IMR-90 (cell line): ENCODE results near the gene TOM1L1. TPM values are rescaled to one million over a fixed set of nuclear protein-coding genes. Genes with fewer than 3 reads are reported as not detected.

Experiments
- ATAC-seq: fragments of 200-7000 bp; cut with Tn5 transposase; 2 replicates; pipeline ENCODE4 v1.9.1; 2020; ENCODE audit warnings: low read depth, mild to moderate bottlenecking, moderate library complexity
- BruUV-seq: library from RNA; stranded (reverse); fragments of 400-500 nt; replicated peaks from 2 replicates; lab custom pipeline; 2021; lab: Mats Ljungman, UMichigan
- CTCF ChIA-PET: fragments of 300-600 bp; formaldehyde crosslinking; extraction: SDS; loops from one replicate; lab custom pipeline; 2021; ENCODE audit warnings: antibody characterized with exemption; lab: Yijun Ruan, JAX
- POLR2A ChIA-PET: fragments of 300-600 bp; sonication (Branson Sonifier 250); formaldehyde crosslinking; loops from one replicate; lab custom pipeline; 2022; ENCODE audit warnings: antibody characterized with exemption; ENCODE audit not compliant: unreplicated experiment; lab: Charles Lee
- DNase-seq: peaks from one replicate; pipeline ENCODE4 v3.0.0; 2013
- H2AFZ ChIP-seq: replicated peaks from 2 replicates; pipeline ENCODE3; 2013; ENCODE audit warnings: low read length, mild to moderate bottlenecking; ENCODE audit not compliant: poor library complexity
- H2AK5ac ChIP-seq: 2 replicates; pipeline ENCODE4 v1.6.1; 2013; ENCODE audit warnings: low read depth, low read length, inconsistent platforms
- H2AK9ac ChIP-seq: replicated peaks from 2 replicates; pipeline ENCODE3; 2013; ENCODE audit warnings: mild to moderate bottlenecking, low read depth, low read length, moderate library complexity; ENCODE audit not compliant: poor library complexity
- H2BK120ac ChIP-seq: 2 replicates; pipeline ENCODE4 v1.6.1; 2013; ENCODE audit warnings: low read depth, low read length, inconsistent platforms
- H2BK15ac ChIP-seq: 3 replicates; pipeline ENCODE4 v1.6.1; 2013; ENCODE audit warnings: low read depth, low read length, inconsistent platforms
- H2BK20ac ChIP-seq: 2 replicates; pipeline ENCODE4 v1.6.1; 2013; ENCODE audit warnings: low read depth, mild to moderate bottlenecking, inconsistent platforms, low read length, moderate library complexity
- H2BK5ac ChIP-seq: 2 replicates; pipeline ENCODE4 v1.6.1; 2013; ENCODE audit warnings: mild to moderate bottlenecking, low read depth, low read length, inconsistent platforms; ENCODE audit not compliant: poor library complexity, severe bottlenecking
- H3K14ac ChIP-seq: replicated peaks from 2 replicates; pipeline ENCODE4 v1.6.1; 2013; ENCODE audit warnings: low read depth, low read length, inconsistent platforms
- H3K18ac ChIP-seq: 2 replicates; pipeline ENCODE4 v1.6.1; 2013; ENCODE audit warnings: low read depth, low read length, control low read depth
- H3K23ac ChIP-seq: 2 replicates; pipeline ENCODE4 v1.6.1; 2013; ENCODE audit warnings: low read depth, low read length, inconsistent platforms
- H3K27ac ChIP-seq: 2 replicates; pipeline ENCODE4 v1.5.1; 2013; ENCODE audit warnings: mild to moderate bottlenecking, control low read depth, low read length; ENCODE audit not compliant: insufficient read depth
- H3K27me3 ChIP-seq: 2 replicates; pipeline ENCODE4 v1.6.1; 2013; ENCODE audit warnings: low read length; ENCODE audit not compliant: control insufficient read depth, insufficient read depth
- H3K36me3 ChIP-seq: 2 replicates; pipeline ENCODE4 v1.6.1; 2013; ENCODE audit warnings: low read length, mixed read lengths; ENCODE audit not compliant: control insufficient read depth, insufficient read depth
- H3K4ac ChIP-seq: 2 replicates; pipeline ENCODE4 v1.6.1; 2013; ENCODE audit warnings: low read depth, low read length, inconsistent platforms
- H3K4me1 ChIP-seq: 2 replicates; pipeline ENCODE4 v1.6.1; 2013; ENCODE audit warnings: low read length, mixed read lengths; ENCODE audit not compliant: control insufficient read depth, insufficient read depth
- H3K4me2 ChIP-seq: 2 replicates; pipeline ENCODE4 v1.6.1; 2013; ENCODE audit warnings: low read depth, mild to moderate bottlenecking, control low read depth, low read length, moderate library complexity
- H3K4me3 ChIP-seq: 2 replicates; pipeline ENCODE4 v1.5.1; 2013; ENCODE audit warnings: low read depth, mild to moderate bottlenecking, control low read depth, low read length, moderate library complexity; ENCODE audit not compliant: insufficient read depth
- H3K56ac ChIP-seq: 2 replicates; pipeline ENCODE4 v1.6.1; 2013; ENCODE audit warnings: low read length, inconsistent platforms; ENCODE audit not compliant: insufficient read depth; ENCODE audit errors: extremely low read depth
- H3K79me1 ChIP-seq, 2 experiments: 2 replicates each; pipeline ENCODE4 v1.6.1; 2013; ENCODE audit warnings: low read length in 2 of 2, inconsistent platforms in 1 of 2, low read depth in 1 of 2
- H3K9ac ChIP-seq: 2 replicates; pipeline ENCODE4 v1.6.1; 2013; ENCODE audit warnings: low read depth, low read length, control low read depth
- H3K9me1 ChIP-seq: 2 replicates; pipeline ENCODE4 v1.6.1; 2013; ENCODE audit warnings: low read length, inconsistent platforms; ENCODE audit not compliant: insufficient read depth
- H3K9me3 ChIP-seq: 2 replicates; pipeline ENCODE4 v1.6.1; 2013; ENCODE audit warnings: low read length; ENCODE audit not compliant: control insufficient read depth, insufficient read depth
- H4K20me1 ChIP-seq: 2 replicates; pipeline ENCODE4 v1.6.1; 2013; ENCODE audit warnings: low read length, inconsistent platforms; ENCODE audit not compliant: insufficient read depth
- H4K5ac ChIP-seq: 2 replicates; pipeline ENCODE4 v1.6.1; 2013; ENCODE audit warnings: mild to moderate bottlenecking, low read depth, low read length, control low read depth
- H4K8ac ChIP-seq, 2 experiments: 2 replicates each; pipeline ENCODE4 v1.6.1; 2013; ENCODE audit warnings: low read depth in 2 of 2, low read length in 2 of 2, control low read depth in 1 of 2, inconsistent platforms in 1 of 2
- H4K91ac ChIP-seq: 2 replicates; pipeline ENCODE4 v1.6.1; 2013; ENCODE audit warnings: low read depth, low read length, inconsistent platforms; ENCODE audit not compliant: insufficient read depth
- BHLHE40 ChIP-seq: fragments of 150-350 bp; IDR thresholded peaks from 2 replicates; pipeline ENCODE4 v1.6.1; 2016; ENCODE audit warnings: mild to moderate bottlenecking, low read depth, low read length
- CEBPB ChIP-seq: IDR thresholded peaks from 2 replicates; pipeline ENCODE4 v1.6.1; 2012; ENCODE audit warnings: low read depth, low read length, improper control_type of control experiment
- CHD1 ChIP-seq: IDR thresholded peaks from 2 replicates; pipeline ENCODE4 v1.6.1; 2012; ENCODE audit warnings: low read depth, low read length, improper control_type of control experiment
- FOS ChIP-seq: fragments of 150-350 bp; IDR thresholded peaks from 2 replicates; pipeline ENCODE4 v1.6.1; 2016; ENCODE audit warnings: low read depth, low read length
- MAFK ChIP-seq: IDR thresholded peaks from 2 replicates; pipeline ENCODE4 v1.6.1; 2012; ENCODE audit warnings: low read depth, low read length, improper control_type of control experiment
- MAZ ChIP-seq: IDR thresholded peaks from 2 replicates; pipeline ENCODE4 v1.6.1; 2012; ENCODE audit warnings: low read depth, mild to moderate bottlenecking, low read length, improper control_type of control experiment, moderate library complexity, borderline replicate concordance
- MXI1 ChIP-seq: IDR thresholded peaks from 2 replicates; pipeline ENCODE4 v1.6.1; 2012; ENCODE audit warnings: low read depth, mild to moderate bottlenecking, low read length, moderate library complexity, borderline replicate concordance
- NFE2L2 ChIP-seq: fragments of 150-350 bp; IDR thresholded peaks from 2 replicates; pipeline ENCODE4 v1.6.1; 2016; ENCODE audit warnings: low read depth, mild to moderate bottlenecking, low read length
- POLR2A ChIP-seq: IDR thresholded peaks from 2 replicates; pipeline ENCODE4 v1.6.1; 2012; ENCODE audit warnings: mild to moderate bottlenecking, low read depth, low read length
- RAD21 ChIP-seq: IDR thresholded peaks from 2 replicates; pipeline ENCODE4 v1.6.1; 2012; ENCODE audit warnings: low read length, improper control_type of control experiment
- RCOR1 ChIP-seq: IDR thresholded peaks from 2 replicates; pipeline ENCODE4 v1.6.1; 2012; ENCODE audit warnings: mild to moderate bottlenecking, low read length, improper control_type of control experiment; ENCODE audit not compliant: insufficient replicate concordance
- RFX5 ChIP-seq: IDR thresholded peaks from 2 replicates; pipeline ENCODE4 v1.8.0; 2012; ENCODE audit warnings: low read depth, mild to moderate bottlenecking, low read length, moderate library complexity
- SMC3 ChIP-seq: fragments of 150-350 bp; IDR thresholded peaks from 2 replicates; pipeline ENCODE4 v1.6.1; 2016; ENCODE audit warnings: low read depth, mild to moderate bottlenecking, antibody characterized with exemption, low read length, moderate library complexity
- dilution Hi-C: fragments of 300-500 bp; cut with HindIII; formaldehyde crosslinking; loops from one replicate; pipeline ENCODE4 v1.14.3; 2018; ENCODE audit warnings: low sequenced_read_pairs; ENCODE audit not compliant: unreplicated experiment
- in situ Hi-C: fragments of 300-500 bp; cut with MboI; formaldehyde crosslinking; loops from 3 replicates; pipeline ENCODE4 v1.14.3; 2019; ENCODE audit warnings: low sequenced_read_pairs, inconsistent platforms, mixed read lengths
- intact Hi-C: fragments of 100-400 bp; cut with micrococcal nuclease; formaldehyde crosslinking; loops from 2 replicates; pipeline ENCODE4 v1.10.0; 2022
- polyA plus RNA-seq, 3 experiments: library from polyadenylated mRNA; depleted of rRNA; stranded (reverse); fragments of >200 nt; gene quantifications; 2 replicates each; pipeline ENCODE4 v1.2.3, GENCODE V29; 2012; ENCODE audit warnings: low replicate concordance in 1 of 3
- total RNA-seq: library from RNA; depleted of rRNA; stranded (reverse); fragments of >200 nt; gene quantifications from 2 replicates; pipeline ENCODE4 v1.2.3, GENCODE V29; 2012
- TF ChIP-seq, protein P1 (sequence below): fragments of 150-350 bp; IDR thresholded peaks from 2 replicates; pipeline ENCODE4 v1.6.1; 2016; ENCODE audit warnings: low read depth, mild to moderate bottlenecking, low read length, moderate library complexity, borderline replicate concordance
- TF ChIP-seq, protein P2 (sequence below): fragments of 150-350 bp; IDR thresholded peaks from 2 replicates; pipeline ENCODE4 v1.6.1; 2017; ENCODE audit warnings: mild to moderate bottlenecking, antibody characterized with exemption, low read length, low read depth
- TF ChIP-seq, protein P3 (sequence below): conservative IDR thresholded peaks from 2 replicates; pipeline ENCODE4 v1.5.1; 2012; ENCODE audit warnings: mild to moderate bottlenecking, low read depth, low read length, improper control_type of control experiment

Gene TOM1L1
- total and polyA plus RNA-seq, 2 of the 4 experiments (the other 2 are of a cell fraction): 13.0 to 20.1 TPM

DNA sequence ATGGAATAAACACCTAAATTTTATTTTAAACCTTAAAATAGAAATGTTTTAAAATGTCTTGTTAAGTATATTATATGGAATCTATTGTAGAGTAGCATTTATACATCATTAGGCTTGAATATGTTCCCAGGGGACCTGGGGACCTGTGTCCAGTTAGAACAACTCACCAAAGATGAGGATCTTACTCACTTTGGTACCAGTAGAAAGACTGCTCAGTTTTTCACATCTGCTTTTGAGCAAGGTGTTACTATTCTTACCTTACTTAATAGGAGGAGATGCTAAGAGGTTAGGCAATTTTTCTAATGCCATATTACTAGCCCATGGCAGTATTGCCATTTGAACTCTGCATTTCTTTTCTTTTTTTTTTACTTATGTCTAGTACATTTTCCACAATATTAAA, 82.6 kb downstream of the TOM1L1 start:
- Histone ChIP-seq H3K27ac (no peak overlapping the region), H3K4ac (no peak overlapping the region), H3K36me3 (peaks cover 2% of the 10 kb centered on the region; the same call in 1 of the 2 replicates), H3K56ac (no peak overlapping the region), H4K5ac (no peak overlapping the region), H3K9me3 (peaks cover 5% of the 10 kb centered on the region), H3K27me3 (no peaks in the 10 kb centered on the region), H2AK5ac (no peak overlapping the region), H3K23ac (no peak overlapping the region), H4K20me1 (no peaks in the 10 kb centered on the region), H2BK15ac (no peak overlapping the region), H4K91ac (no peak overlapping the region), H2AK9ac (no peak overlapping the region), H2AFZ (no peak overlapping the region), H3K4me2 (no peak overlapping the region), H2BK120ac (no peak overlapping the region), H3K79me1 (peaks cover 6 to 12% of the 10 kb centered on the region in 2 experiments; a peak in 2 of 4 replicates), H3K9ac (no peak overlapping the region), H3K4me1 (peaks cover 3% of the 10 kb centered on the region; the same call in 1 of the 2 replicates), H2BK5ac (no peak overlapping the region), H3K14ac (no peak overlapping the region), H4K8ac (no peak overlapping the region), H3K9me1 (no peaks in the 10 kb centered on the region), H3K4me3 (no peak overlapping the region), H2BK20ac (no peak overlapping the region), H3K18ac (no peak overlapping the region)
- no peak for TF ChIP-seq SMC3
- no peak for TF ChIP-seq RAD21
- TF ChIP-seq MAZ: no peak
- TF ChIP-seq MAFK: no peak
- TF ChIP-seq CEBPB: no peak
- TF ChIP-seq FOS: no peak
- TF ChIP-seq, protein P1, sequence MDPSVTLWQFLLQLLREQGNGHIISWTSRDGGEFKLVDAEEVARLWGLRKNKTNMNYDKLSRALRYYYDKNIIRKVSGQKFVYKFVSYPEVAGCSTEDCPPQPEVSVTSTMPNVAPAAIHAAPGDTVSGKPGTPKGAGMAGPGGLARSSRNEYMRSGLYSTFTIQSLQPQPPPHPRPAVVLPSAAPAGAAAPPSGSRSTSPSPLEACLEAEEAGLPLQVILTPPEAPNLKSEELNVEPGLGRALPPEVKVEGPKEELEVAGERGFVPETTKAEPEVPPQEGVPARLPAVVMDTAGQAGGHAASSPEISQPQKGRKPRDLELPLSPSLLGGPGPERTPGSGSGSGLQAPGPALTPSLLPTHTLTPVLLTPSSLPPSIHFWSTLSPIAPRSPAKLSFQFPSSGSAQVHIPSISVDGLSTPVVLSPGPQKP: no peak
- TF ChIP-seq BHLHE40: no peak
- TF ChIP-seq CHD1: no peak
- TF ChIP-seq, protein P2, sequence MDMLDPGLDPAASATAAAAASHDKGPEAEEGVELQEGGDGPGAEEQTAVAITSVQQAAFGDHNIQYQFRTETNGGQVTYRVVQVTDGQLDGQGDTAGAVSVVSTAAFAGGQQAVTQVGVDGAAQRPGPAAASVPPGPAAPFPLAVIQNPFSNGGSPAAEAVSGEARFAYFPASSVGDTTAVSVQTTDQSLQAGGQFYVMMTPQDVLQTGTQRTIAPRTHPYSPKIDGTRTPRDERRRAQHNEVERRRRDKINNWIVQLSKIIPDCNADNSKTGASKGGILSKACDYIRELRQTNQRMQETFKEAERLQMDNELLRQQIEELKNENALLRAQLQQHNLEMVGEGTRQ: no peak
- TF ChIP-seq, protein P3, sequence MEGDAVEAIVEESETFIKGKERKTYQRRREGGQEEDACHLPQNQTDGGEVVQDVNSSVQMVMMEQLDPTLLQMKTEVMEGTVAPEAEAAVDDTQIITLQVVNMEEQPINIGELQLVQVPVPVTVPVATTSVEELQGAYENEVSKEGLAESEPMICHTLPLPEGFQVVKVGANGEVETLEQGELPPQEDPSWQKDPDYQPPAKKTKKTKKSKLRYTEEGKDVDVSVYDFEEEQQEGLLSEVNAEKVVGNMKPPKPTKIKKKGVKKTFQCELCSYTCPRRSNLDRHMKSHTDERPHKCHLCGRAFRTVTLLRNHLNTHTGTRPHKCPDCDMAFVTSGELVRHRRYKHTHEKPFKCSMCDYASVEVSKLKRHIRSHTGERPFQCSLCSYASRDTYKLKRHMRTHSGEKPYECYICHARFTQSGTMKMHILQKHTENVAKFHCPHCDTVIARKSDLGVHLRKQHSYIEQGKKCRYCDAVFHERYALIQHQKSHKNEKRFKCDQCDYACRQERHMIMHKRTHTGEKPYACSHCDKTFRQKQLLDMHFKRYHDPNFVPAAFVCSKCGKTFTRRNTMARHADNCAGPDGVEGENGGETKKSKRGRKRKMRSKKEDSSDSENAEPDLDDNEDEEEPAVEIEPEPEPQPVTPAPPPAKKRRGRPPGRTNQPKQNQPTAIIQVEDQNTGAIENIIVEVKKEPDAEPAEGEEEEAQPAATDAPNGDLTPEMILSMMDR: no peak
- TF ChIP-seq RCOR1: no peak
- no peak for TF ChIP-seq POLR2A
- no peak for TF ChIP-seq NFE2L2
- no peak for TF ChIP-seq RFX5
- TF ChIP-seq MXI1: no peak
- DNase-seq (no peak), ATAC-seq (no peak)
- no TSS peak for BruUV-seq
- intact Hi-C loops (no loop called here), dilution Hi-C loops (no loop called here), in situ Hi-C loops (no loop called here)
- POLR2A ChIA-PET: no interaction called here
- CTCF ChIA-PET: no interaction called here
